ENCODE data around the gene CEP350. TPM values are rescaled to one million over a fixed set of nuclear protein-coding genes. Genes with fewer than 3 reads are reported as not detected.
A peak's percentile ranks its signal among the peaks of the same experiment; 100 is the strongest.

Gene CEP350
- total and polyA plus RNA-seq, 2 of the 13 experiments (the other 11 are each of a cell fraction or from before 2014, with no cell fraction given): 7.6 to 35.9 TPM

- TF ChIP-seq ZBTB37 (CRISPR knock-in tag; IDR thresholded peaks at IDR 0.05) (no peak), EP300 (IDR thresholded peaks at IDR 0.05; ENCODE audit: low read depth in 2 of 2, low read length in 2 of 2) (peak in 1 of 2 experiments; percentile 19; a peak in 1 of 4 replicates), EP300 (CRISPR knock-in tag; IDR thresholded peaks at IDR 0.05; ENCODE audit: borderline replicate concordance) (no peak), GABPB1 (CRISPR knock-in tag; IDR thresholded peaks at IDR 0.05) (no peak), ZNF143 (CRISPR knock-in tag; IDR thresholded peaks at IDR 0.05) (no peak), ZNF644 (CRISPR knock-in tag; IDR thresholded peaks at IDR 0.05; ENCODE audit: low read depth) (no peak), HNRNPUL1 (IDR thresholded peaks at IDR 0.05; ENCODE audit: low read depth, low read length) (no peak), RBFOX2 (IDR thresholded peaks at IDR 0.05; ENCODE audit: low read depth, low read length) (no peak)
Measured at GRCh38 chr1:180131510-180131909, 176.9 kb downstream of the CEP350 start (continued).

- CTCF ChIA-PET (ENCODE audit: low intra/inter-chr PET ratio, low total read pairs): no interaction called here
- peak overlapping the region in 1 of 3 experiments; percentile 29; a peak in 1 of 6 replicates for H3K4me3 ChIP-seq (replicated peaks in 1 of 3; ENCODE audit: insufficient read depth in 1 of 3, low read depth in 2 of 3, low read length in 3 of 3)
- peak overlapping the region; percentile 80 for H3K4me2 ChIP-seq (ENCODE audit: low read depth, low read length)
- intact Hi-C loops (cut with micrococcal nuclease; ENCODE audit: unreplicated experiment): no loop called here
- no peaks in the 10 kb centered on the region for H3K36me3 ChIP-seq (replicated peaks in 1 of 2; ENCODE audit: control insufficient read depth in 1 of 2, insufficient read depth in 2 of 2, low read length in 2 of 2)
- ATAC-seq (peak; percentile 85), DNase-seq (ENCODE audit: low spot score) (peak; percentile 51), FAIRE-seq (no peak)
- no TSS peak for BruUV-seq (replicated peaks)
- H3K4me1 ChIP-seq (ENCODE audit: insufficient read depth, low read length): peaks cover 35% of the 10 kb centered on the region
- no peaks in the 10 kb centered on the region for H4K20me1 ChIP-seq (ENCODE audit: insufficient read depth, low read length)
- peak overlapping the region; percentile 48 for H2AFZ ChIP-seq (ENCODE audit: low read length)
- 0% methylated on average over 1 of the region's 1 CpG for WGBS (ENCODE audit: low lambda C conversion rate)
- in situ Hi-C loops (cut with HindIII; ENCODE audit: extremely low pct_ligation_motif_present, low pct_unique_long_range_greater_than_20kb): no loop called here
- POLR2A ChIA-PET: interaction anchor here (0.8 to 0.9 kb wide), 2 partner anchors 17 to 24 kb away, joined by 3 read pairs; no protein-coding TSS in a partner anchor
- H3K27ac ChIP-seq (ENCODE audit: extremely low read length, insufficient read depth, low read length): peak overlapping the region; percentile 57
- H3K9ac ChIP-seq (ENCODE audit: insufficient read depth, low read depth, low read length): peak overlapping the region; percentile 49
- no peaks in the 10 kb centered on the region for H3K9me3 ChIP-seq (ENCODE audit: low read length)
- no peaks in the 10 kb centered on the region for H3K79me2 ChIP-seq (ENCODE audit: insufficient read depth, low read length)
- H3K27me3 ChIP-seq (ENCODE audit: control insufficient read depth in 1 of 2, insufficient read depth in 2 of 2, low read length in 2 of 2): peaks cover 0 to 4% of the 10 kb centered on the region in 2 experiments; a peak in 2 of 5 replicates
- no peak for TF ChIP-seq ZNF101 (CRISPR knock-in tag; IDR thresholded peaks at IDR 0.05; ENCODE audit: borderline replicate concordance, low read depth)
- peak; percentile 17; the same call in 1 of the 2 replicates for TF ChIP-seq MIXL1 (CRISPR knock-in tag; IDR thresholded peaks at IDR 0.05)
- no peak for TF ChIP-seq ZNF468 (CRISPR knock-in tag; IDR thresholded peaks at IDR 0.05)
- no peak for TF ChIP-seq NFIB (CRISPR knock-in tag; IDR thresholded peaks at IDR 0.05; ENCODE audit: borderline replicate concordance)
- no peak for TF ChIP-seq DNMT1 (CRISPR knock-in tag; IDR thresholded peaks at IDR 0.05)
- no peak for TF ChIP-seq XRCC5 (optimal IDR thresholded peaks at IDR 0.05; ENCODE audit: low read length)
- peak; percentile 86 for TF ChIP-seq SOX5 (CRISPR knock-in tag; IDR thresholded peaks at IDR 0.05; ENCODE audit: borderline replicate concordance)
- TF ChIP-seq EP300 (IDR thresholded peaks at IDR 0.05; ENCODE audit: low read depth in 2 of 2, low read length in 2 of 2): 0 out of 4 replicates have a peak, but pooled peaks of 1 of the 2 experiments have one; percentile 29
- no peak for TF ChIP-seq EP300 (CRISPR knock-in tag; IDR thresholded peaks at IDR 0.05; ENCODE audit: borderline replicate concordance)
- peak; percentile 45 for TF ChIP-seq HNF4A (CRISPR knock-in tag; IDR thresholded peaks at IDR 0.05)
- no peak for TF ChIP-seq E2F1 (CRISPR knock-in tag; IDR thresholded peaks at IDR 0.05)
- TF ChIP-seq ZNF280B (CRISPR knock-in tag; IDR thresholded peaks at IDR 0.05; ENCODE audit: borderline replicate concordance): no peak
- TF ChIP-seq DRAP1 (CRISPR knock-in tag; IDR thresholded peaks at IDR 0.05): peak; percentile 11; the same call in 1 of the 2 replicates
Measured at GRCh38 chr1:180133193-180133592, 178.6 kb downstream of the CEP350 start.
